Uterus (tissue), 4 donors: ENCODE results near the gene CEP72. TPM values are rescaled to one million over a fixed set of nuclear protein-coding genes. Genes with fewer than 3 reads are reported as not detected.
"Not testable (repeated sequence)": the region's sequence is repeated elsewhere in the genome, so short reads cannot be mapped to it uniquely, and the experiment has no call there.

ENCODE experiments used
- DNase-seq, 2 donors: peaks; one replicate each; pipeline ENCODE4 v3.0.0-alpha.2; 2019 to 2020
- H3K27ac ChIP-seq, 2 donors: fragments of 200-600 bp; sonication (generic); 1 replicate in 1 of 2; 2 replicates in 1 of 2; pipeline ENCODE4 v1.5.1; 2016 to 2018
- H3K27me3 ChIP-seq, 2 donors: fragments of 200-600 bp; sonication (generic); one replicate each; pipeline ENCODE4 v1.5.1; 2018 to 2019; ENCODE audit warnings: control low read depth in 1 of 2
- H3K36me3 ChIP-seq, 2 donors: fragments of 200-600 bp; sonication (generic); one replicate each; pipeline ENCODE4 v1.5.1; 2019; ENCODE audit warnings: control low read depth in 1 of 2
- H3K4me1 ChIP-seq, 2 donors: fragments of 200-600 bp; sonication (generic); one replicate each; pipeline ENCODE4 v1.5.1; 2018 to 2019; ENCODE audit warnings: control low read depth in 1 of 2
- H3K4me3 ChIP-seq, 2 donors: fragments of 200-600 bp; sonication (generic); 1 replicate in 1 of 2; 2 replicates in 1 of 2; pipeline ENCODE4 v1.5.1; 2018 to 2019; ENCODE audit warnings: mild to moderate bottlenecking in 1 of 2
- H3K9me3 ChIP-seq, 2 donors: fragments of 200-600 bp; sonication (generic); one replicate each; pipeline ENCODE4 v1.5.1; 2019; ENCODE audit warnings: control low read depth in 1 of 2
- CTCF ChIP-seq, 4 experiments: fragments of 200-600 bp in 2 of 4; fragments of 450-650 bp in 2 of 4; sonication (generic) in 2 of 4; IDR thresholded peaks; one replicate each; pipeline ENCODE4 v1.5.1; 2016 to 2019; ENCODE audit warnings: antibody characterized with exemption in 4 of 4, mild to moderate bottlenecking in 2 of 4, moderate library complexity in 1 of 4
- POLR2A ChIP-seq, 2 donors: fragments of 450-650 bp; IDR thresholded peaks; one replicate each; pipeline ENCODE4 v1.6.1; 2016; ENCODE audit warnings: antibody characterized with exemption in 2 of 2, mild to moderate bottlenecking in 1 of 2, moderate library complexity in 1 of 2
- intact Hi-C: fragments of 100-400 bp; cut with DNase I; formaldehyde crosslinking; loops from one replicate; pipeline ENCODE4 v1.15.1; 2023; ENCODE audit warnings: low total_unique reads
- total RNA-seq, 4 donors: library from RNA; depleted of rRNA in 3 of 4; stranded (reverse); fragments of >200 nt in 3 of 4; gene quantifications; one replicate each; pipeline versions ENCODE4 v1.1.0 to v1.2.4, GENCODE V29; 2014 to 2023
- donor health status: DM: yes; HTN: yes; CAD: no.

Gene CEP72
- total RNA-seq, 4 donors from 2014 or later: 0.26 to 11.9 (median 4.9) TPM

DNA sequence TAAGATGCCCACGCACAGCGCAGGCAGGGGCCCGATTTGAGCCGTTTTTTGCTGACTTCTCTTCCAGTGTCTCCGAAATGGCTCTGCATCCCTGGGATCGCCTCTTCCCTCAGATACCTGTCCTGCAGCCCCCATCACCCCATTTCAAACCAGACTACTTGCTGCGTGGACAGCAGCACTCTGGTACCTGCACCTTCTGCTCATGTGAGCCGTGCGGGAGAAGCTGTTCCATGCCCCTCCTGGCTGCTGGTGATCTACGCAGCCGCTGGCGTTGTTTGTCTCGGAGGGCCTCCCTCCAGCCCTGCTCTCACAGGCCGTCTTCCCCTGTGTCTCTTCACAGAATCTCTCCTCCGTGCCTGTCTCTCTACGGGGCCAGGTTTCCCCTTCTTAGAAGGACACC, 13.4 kb downstream of the CEP72 start:
- Histone ChIP-seq H3K9me3 (no peaks in the 10 kb centered on the region), H3K36me3 (no peaks in the 10 kb centered on the region), H3K4me1 (no peaks in the 10 kb centered on the region), H3K27ac (no peak overlapping the region), H3K27me3 (no peaks in the 10 kb centered on the region), H3K4me3 (no peak overlapping the region)
- DNase-seq: no peak
- intact Hi-C loops: no loop called here
- no peak for TF ChIP-seq CTCF (IDR thresholded peaks at IDR 0.05)

DNA sequence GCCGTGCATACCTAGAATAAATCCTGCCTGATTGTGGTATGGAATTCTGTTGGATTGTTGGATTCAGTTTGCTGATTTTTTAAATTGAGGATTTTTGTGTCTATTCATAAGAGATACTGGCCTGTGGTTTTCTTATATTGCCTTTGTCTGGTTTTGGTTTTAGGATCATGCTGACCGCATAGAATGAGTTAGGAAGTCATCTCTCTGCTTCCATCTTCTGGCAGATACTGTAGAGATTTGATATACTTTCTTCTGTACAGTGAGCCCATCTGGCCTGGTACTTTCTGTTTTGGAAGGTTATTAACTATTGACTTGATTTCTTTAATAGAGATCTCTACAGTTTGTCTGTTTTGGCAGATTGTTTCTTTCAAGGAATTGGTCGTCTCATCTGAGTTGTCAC, 14.7 kb downstream of the CEP72 start:
- H3K27ac ChIP-seq: no peak overlapping the region
- H3K36me3 ChIP-seq: no peaks in the 10 kb centered on the region
- no peak for TF ChIP-seq POLR2A (IDR thresholded peaks at IDR 0.05)
- no peaks in the 10 kb centered on the region for H3K9me3 ChIP-seq
- intact Hi-C loops: no loop called here
- H3K4me1 ChIP-seq: no peaks in the 10 kb centered on the region
- DNase-seq: no peak
- no peaks in the 10 kb centered on the region for H3K27me3 ChIP-seq
- no peak overlapping the region for H3K4me3 ChIP-seq

DNA sequence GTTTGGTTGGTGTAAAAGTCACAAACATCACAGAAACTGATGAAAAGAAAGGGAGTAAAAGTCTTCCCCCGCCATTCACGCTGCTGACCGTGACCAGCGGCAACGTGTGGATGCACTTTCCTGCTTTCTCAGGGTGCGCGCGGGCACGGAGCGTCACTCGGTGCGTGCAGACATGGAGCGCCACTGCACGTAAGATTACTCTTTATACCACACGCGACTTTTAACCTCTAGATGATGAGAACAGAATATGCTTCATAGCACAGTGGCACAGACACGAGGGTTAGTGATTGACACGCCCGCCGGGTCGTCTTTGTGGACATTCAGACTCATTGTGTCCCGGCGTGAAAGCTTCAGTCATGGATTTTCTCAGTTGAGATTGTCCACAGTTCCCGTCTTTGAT, 15.7 kb downstream of the CEP72 start:
- Histone ChIP-seq H3K4me1 (no peaks in the 10 kb centered on the region), H3K9me3 (no peaks in the 10 kb centered on the region), H3K4me3 (no peak overlapping the region), H3K27ac (no peak overlapping the region), H3K27me3 (no peaks in the 10 kb centered on the region), H3K36me3 (no peaks in the 10 kb centered on the region)
- TF ChIP-seq POLR2A (IDR thresholded peaks at IDR 0.05): no peak
- no peak for TF ChIP-seq CTCF (IDR thresholded peaks at IDR 0.05)
- intact Hi-C loops: no loop called here
- DNase-seq: no peak

- H3K27me3 ChIP-seq, H3K4me3 ChIP-seq, intact Hi-C loops, H3K27ac ChIP-seq, H3K36me3 ChIP-seq, H3K9me3 ChIP-seq, DNase-seq, H3K4me1 ChIP-seq: not testable (repeated sequence)
These were observed 16.4 kb downstream of the CEP72 start for GRCh38 chr5:628351-629205.

GRCh38 chr5:633501-633955, 21.4 kb downstream of the CEP72 start:
- H3K27ac ChIP-seq: no peak overlapping the region
- H3K4me3 ChIP-seq: no peak overlapping the region
- no peaks in the 10 kb centered on the region for H3K9me3 ChIP-seq
- no peak for TF ChIP-seq POLR2A (IDR thresholded peaks at IDR 0.05)
- no peak for TF ChIP-seq CTCF (IDR thresholded peaks at IDR 0.05)
- DNase-seq: no peak
- H3K27me3 ChIP-seq: no peaks in the 10 kb centered on the region
- intact Hi-C loops: no loop called here
- H3K4me1 ChIP-seq: no peaks in the 10 kb centered on the region
- no peaks in the 10 kb centered on the region for H3K36me3 ChIP-seq

DNA sequence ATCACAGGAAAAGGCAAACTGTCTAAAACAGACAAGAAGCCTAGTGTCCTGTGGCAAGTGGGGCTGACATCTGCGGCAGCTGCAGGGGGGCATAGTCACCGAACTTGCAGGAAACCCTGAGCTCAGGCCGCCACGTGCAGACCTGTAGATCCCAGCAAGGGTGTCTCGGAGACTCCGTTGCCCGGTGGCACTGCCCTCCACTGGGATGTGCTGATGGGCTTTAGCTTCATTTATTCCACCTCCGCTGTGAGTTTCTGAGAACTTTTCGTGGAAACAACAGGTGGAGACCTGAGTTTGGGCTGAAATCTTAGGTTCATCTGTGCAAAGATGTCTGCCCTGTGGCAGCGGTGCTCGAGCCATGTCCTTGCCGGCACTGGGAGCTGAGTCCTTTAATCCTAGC, 22.1 kb downstream of the CEP72 start:
- Histone ChIP-seq H3K9me3 (no peaks in the 10 kb centered on the region), H3K27ac (no peak overlapping the region), H3K36me3 (no peaks in the 10 kb centered on the region), H3K4me1 (no peaks in the 10 kb centered on the region), H3K4me3 (no peak overlapping the region), H3K27me3 (no peaks in the 10 kb centered on the region)
- intact Hi-C loops: no loop called here
- no peak for DNase-seq
- TF ChIP-seq CTCF (IDR thresholded peaks at IDR 0.05) (no peak), POLR2A (IDR thresholded peaks at IDR 0.05) (no peak)
